H1 (cell line): ENCODE results near the gene DUSP7. TPM values are rescaled to one million over a fixed set of nuclear protein-coding genes. Genes with fewer than 3 reads are reported as not detected.

ENCODE experiments used
- CTCF ChIA-PET: fragments of 300-600 bp; sonication (Branson Sonifier 250); formaldehyde crosslinking; loops from one replicate; lab custom pipeline; 2021; ENCODE audit not compliant: partially characterized antibody; lab: Charles Lee
- POLR2A ChIA-PET: fragments of 300-600 bp; sonication (Branson Sonifier 250); formaldehyde crosslinking; loops from one replicate; lab custom pipeline; 2021; ENCODE audit warnings: inconsistent platforms; ENCODE audit not compliant: partially characterized antibody; lab: Charles Lee
- DNase-seq, 2 experiments: peaks; one replicate each; pipeline versions ENCODE4 v3.0.0 to v3.0.0-alpha.2; 2010 to 2022; ENCODE audit warnings: low spot score in 2 of 2, low read depth in 1 of 2, mixed read lengths in 1 of 2
- FAIRE-seq: peaks from 2 replicates; lab custom pipeline; 2011; peaks lifted over from hg19 to GRCh38; lab: Jason Lieb, UNC
- H2AFZ ChIP-seq: 2 replicates; pipeline ENCODE4 v1.8.1; 2012; ENCODE audit warnings: low read length, inconsistent platforms
- H2AK5ac ChIP-seq: 2 replicates; pipeline ENCODE4 v1.6.1; 2013; ENCODE audit warnings: low read depth, low read length
- H2BK120ac ChIP-seq: replicated peaks from 2 replicates; pipeline ENCODE3; 2013; ENCODE audit warnings: low read depth, low read length, inconsistent platforms
- H2BK12ac ChIP-seq: 2 replicates; pipeline ENCODE4 v1.6.1; 2013; ENCODE audit warnings: low read depth, low read length
- H2BK15ac ChIP-seq: 2 replicates; pipeline ENCODE4 v1.6.1; 2013; ENCODE audit warnings: low read length
- H2BK20ac ChIP-seq: 2 replicates; pipeline ENCODE4 v1.6.1; 2013; ENCODE audit warnings: low read length
- H2BK5ac ChIP-seq: 2 replicates; pipeline ENCODE4 v1.6.1; 2013; ENCODE audit warnings: low read depth, low read length
- H3K14ac ChIP-seq: 2 replicates; pipeline ENCODE4 v1.6.1; 2013; ENCODE audit warnings: inconsistent platforms; ENCODE audit not compliant: insufficient read length
- H3K18ac ChIP-seq: 2 replicates; pipeline ENCODE4 v1.6.1; 2013; ENCODE audit warnings: low read length; ENCODE audit errors: extremely low read depth
- H3K23ac ChIP-seq: 2 replicates; pipeline ENCODE4 v1.6.1; 2013; ENCODE audit warnings: inconsistent platforms; ENCODE audit not compliant: insufficient read length
- H3K23me2 ChIP-seq: 2 replicates; pipeline ENCODE4 v1.6.1; 2013; ENCODE audit warnings: low read depth, low read length
- H3K27ac ChIP-seq: 2 replicates; pipeline ENCODE4 v1.6.1; 2011; ENCODE audit warnings: low read depth, low read length, inconsistent platforms
- H3K27me3 ChIP-seq, 4 experiments: replicated peaks in 1 of 4; 1 replicate in 1 of 4; 2 replicates in 3 of 4; pipeline versions ENCODE4 v1.6.1 to v1.8.1; 2011 to 2013; ENCODE audit warnings: low read length in 3 of 4, mild to moderate bottlenecking in 3 of 4, inconsistent platforms in 2 of 4, mixed read lengths in 2 of 4, moderate library complexity in 1 of 4; ENCODE audit not compliant: control insufficient read depth in 3 of 4, insufficient read depth in 3 of 4; ENCODE audit errors: extremely low read depth in 1 of 4
- H3K36me3 ChIP-seq, 4 experiments: 2 replicates each; pipeline versions ENCODE4 v1.6.1 to v1.8.1; 2011 to 2013; ENCODE audit warnings: mild to moderate bottlenecking in 4 of 4, low read length in 3 of 4, moderate library complexity in 2 of 4, control low read depth in 1 of 4, inconsistent platforms in 1 of 4; ENCODE audit not compliant: insufficient read depth in 4 of 4, control insufficient read depth in 2 of 4
- H3K4ac ChIP-seq: replicated peaks from 2 replicates; pipeline ENCODE3; 2013; ENCODE audit warnings: low read length, low read depth, mixed read lengths, inconsistent platforms; ENCODE audit not compliant: insufficient read length
- H3K4me1 ChIP-seq, 4 experiments: replicated peaks in 1 of 4; 1 replicate in 1 of 4; 2 replicates in 3 of 4; pipeline versions ENCODE4 v1.6.1 to v1.8.1; 2011 to 2013; ENCODE audit warnings: low read length in 3 of 4, inconsistent platforms in 2 of 4, mixed read lengths in 1 of 4; ENCODE audit not compliant: insufficient read depth in 4 of 4, control insufficient read depth in 3 of 4
- H3K4me2 ChIP-seq, 2 experiments: 2 replicates each; pipeline versions ENCODE4 v1.6.1 to v1.8.1; 2011 to 2013; ENCODE audit warnings: low read depth in 2 of 2, low read length in 2 of 2, control low read depth in 1 of 2, inconsistent platforms in 1 of 2, mild to moderate bottlenecking in 1 of 2; ENCODE audit not compliant: insufficient read depth in 1 of 2
- H3K4me3 ChIP-seq, 4 experiments: fragments of 200-600, 300-600 bp in 1 of 4; sonication (generic), shearing (Covaris generic), sonication (Bioruptor Twin) in 1 of 4; 2 replicates each; pipeline versions ENCODE4 v1.5.1 to v1.8.1; 2011 to 2016; ENCODE audit warnings: low read length in 4 of 4, low read depth in 3 of 4, control low read depth in 2 of 4, inconsistent platforms in 2 of 4, mild to moderate bottlenecking in 2 of 4, mixed read lengths in 1 of 4, moderate library complexity in 1 of 4; ENCODE audit not compliant: insufficient read depth in 2 of 4; ENCODE audit errors: extremely low read depth in 1 of 4
- H3K56ac ChIP-seq: replicated peaks from 2 replicates; pipeline ENCODE3; 2013; ENCODE audit warnings: low read depth, mild to moderate bottlenecking, mixed read lengths, low read length, inconsistent platforms; ENCODE audit not compliant: insufficient read length
- H3K79me1 ChIP-seq: 2 replicates; pipeline ENCODE4 v1.6.1; 2013; ENCODE audit warnings: low read depth, low read length, control low read depth
- H3K79me2 ChIP-seq, 2 experiments: 2 replicates each; pipeline versions ENCODE4 v1.6.1 to v1.8.1; 2012 to 2013; ENCODE audit warnings: low read length in 2 of 2, mild to moderate bottlenecking in 2 of 2, inconsistent platforms in 1 of 2; ENCODE audit not compliant: insufficient read depth in 2 of 2, control insufficient read depth in 1 of 2
- H3K9ac ChIP-seq, 4 experiments: replicated peaks in 1 of 4; 1 replicate in 1 of 4; 2 replicates in 3 of 4; pipeline versions ENCODE4 v1.6.1 to v1.8.1; 2011 to 2013; ENCODE audit warnings: low read depth in 3 of 4, low read length in 3 of 4, control low read depth in 2 of 4, mild to moderate bottlenecking in 2 of 4, moderate library complexity in 2 of 4, inconsistent platforms in 1 of 4; ENCODE audit errors: extremely low read depth in 1 of 4
- H3K9me3 ChIP-seq, 2 experiments: 2 replicates each; pipeline versions ENCODE4 v1.6.1 to v1.8.1; 2012 to 2013; ENCODE audit warnings: mild to moderate bottlenecking in 2 of 2, moderate library complexity in 2 of 2, control low read depth in 1 of 2, inconsistent platforms in 1 of 2, low read depth in 1 of 2, low read length in 1 of 2, mixed read lengths in 1 of 2; ENCODE audit not compliant: insufficient read depth in 2 of 2
- H4K20me1 ChIP-seq, 2 experiments: replicated peaks in 1 of 2; 2 replicates each; pipeline versions ENCODE3 to v1.8.1; 2011 to 2013; ENCODE audit warnings: inconsistent platforms in 2 of 2, low read length in 2 of 2, mild to moderate bottlenecking in 1 of 2; ENCODE audit not compliant: insufficient read depth in 2 of 2, control insufficient read depth in 1 of 2
- H4K5ac ChIP-seq: 2 replicates; pipeline ENCODE4 v1.6.1; 2013; ENCODE audit warnings: low read length, low read depth, mixed read lengths, inconsistent platforms; ENCODE audit not compliant: insufficient read length
- H4K8ac ChIP-seq: 2 replicates; pipeline ENCODE4 v1.8.0; 2013; ENCODE audit warnings: mild to moderate bottlenecking, moderate library complexity, low read length, inconsistent platforms; ENCODE audit not compliant: insufficient read depth; ENCODE audit errors: extremely low read depth
- H4K91ac ChIP-seq: replicated peaks from 2 replicates; pipeline ENCODE3; 2013; ENCODE audit warnings: low read length, mixed read lengths, inconsistent platforms; ENCODE audit not compliant: insufficient read length
- ASH2L ChIP-seq: fragments of 200-600, 300-600 bp; sonication (generic); IDR thresholded peaks from one replicate; pipeline ENCODE4 v1.7.1; 2017; ENCODE audit warnings: low read length
- BRCA1 ChIP-seq: IDR thresholded peaks from 2 replicates; pipeline ENCODE4 v1.6.1; 2012; ENCODE audit warnings: low read depth, low read length, improper control_type of control experiment
- CBX5 ChIP-seq: fragments of 300-800, 300-1000 bp; sonication (generic); IDR thresholded peaks from 2 replicates; pipeline ENCODE4 v1.7.1; 2016; ENCODE audit warnings: antibody characterized with exemption, low read length, low read depth
- E2F6 ChIP-seq: IDR thresholded peaks from 2 replicates; pipeline ENCODE4 v1.6.1; 2012; ENCODE audit warnings: inconsistent platforms
- EZH2 ChIP-seq: fragments of 200-600 bp; sonication (generic); IDR thresholded peaks from 2 replicates; pipeline ENCODE4 v1.7.1; 2012; ENCODE audit warnings: low read depth, mild to moderate bottlenecking, moderate library complexity, low read length, inconsistent platforms; ENCODE audit not compliant: severe bottlenecking
- GTF2F1 ChIP-seq: IDR thresholded peaks from 2 replicates; pipeline ENCODE4 v1.6.1; 2012; ENCODE audit warnings: low read depth, low read length, improper control_type of control experiment, borderline replicate concordance
- TAF1 ChIP-seq: IDR thresholded peaks from 2 replicates; pipeline ENCODE4 v1.6.1; 2011; ENCODE audit warnings: mild to moderate bottlenecking, low read depth, low read length
- TBP ChIP-seq: IDR thresholded peaks from 2 replicates; pipeline ENCODE4 v1.6.1; 2011; ENCODE audit warnings: low read depth, low read length, improper control_type of control experiment
- TEAD4 ChIP-seq: IDR thresholded peaks from 2 replicates; pipeline ENCODE4 v1.6.1; 2012; ENCODE audit warnings: low read depth, low read length, inconsistent platforms, mixed read lengths
- WGBS, 2 experiments: shearing (Covaris generic) in 1 of 2; methylation state at CpG; one replicate each; pipeline versions ENCODE4 v1.1.6 to v1.1.7; 2013 to 2015; ENCODE audit warnings: low lambda C conversion rate in 2 of 2, mixed read lengths in 2 of 2, inconsistent platforms in 1 of 2, low coverage in 1 of 2, missing lambda C conversion rate in 1 of 2; ENCODE audit not compliant: insufficient replicate concordance in 2 of 2, insufficient coverage in 1 of 2, insufficient read length in 1 of 2; ENCODE audit errors: extremely low coverage in 1 of 2, missing lambda C conversion rate in 1 of 2; 5-methylcytosine and 5-hydroxymethylcytosine counted together
- polyA plus RNA-seq, 7 experiments: library from polyadenylated mRNA; depleted of rRNA in 3 of 7; stranded (reverse) in 5 of 7; unstranded in 2 of 7; fragments of >200 nt in 5 of 7; fragments of 200-250 nt in 2 of 7; gene quantifications; 1 replicate in 5 of 7; 2 replicates in 1 of 7; 4 replicates in 1 of 7; pipeline versions ENCODE4 v1.2.1 to v1.2.3, GENCODE V29; 2011 to 2013; ENCODE audit warnings: missing spikeins in 2 of 7, mixed read lengths in 2 of 7
- total RNA-seq: library from RNA; stranded (reverse); fragmentation: NEBNext Ultra II Directional; extraction: Animal tissue kit (Norgen Biotek cat#: 25700); gene quantifications from 2 replicates; pipeline ENCODE4 v1.2.1, GENCODE V29; 2021

DUSP7 gene
- total and polyA plus RNA-seq, 2 of the 8 experiments (the other 6 are each of a cell fraction or from before 2014, with no cell fraction given) = 19.4 to 24.9 TPM

GRCh38 chr3:52013802-52014598 lies 42.4 kb downstream of the DUSP7 start:
- Histone ChIP-seq H3K18ac (no peak overlapping the region), H3K23ac (no peak overlapping the region), H4K91ac (no peak overlapping the region), H4K5ac (no peak overlapping the region), H3K36me3 (no peaks in the 10 kb centered on the region), H2BK120ac (no peak overlapping the region), H3K79me2 (no peaks in the 10 kb centered on the region), H2AFZ (no peak overlapping the region), H2BK5ac (no peak overlapping the region), H2BK20ac (no peak overlapping the region), H3K9ac (no peak overlapping the region), H2AK5ac (no peak overlapping the region), H3K27ac (no peak overlapping the region), H4K8ac (no peak overlapping the region), H3K4me3 (no peak overlapping the region), H3K27me3 (no peaks in the 10 kb centered on the region; a peak in 1 of 7 replicates), H2BK12ac (no peak overlapping the region), H3K4me2 (no peak overlapping the region), H3K56ac (no peak overlapping the region), H3K9me3 (no peaks in the 10 kb centered on the region), H4K20me1 (peaks cover 0 to 1% of the 10 kb centered on the region in 2 experiments), H3K4me1 (no peaks in the 10 kb centered on the region; a peak in 1 of 7 replicates), H3K14ac (no peak overlapping the region), H3K79me1 (no peaks in the 10 kb centered on the region), H3K23me2 (peaks cover 5% of the 10 kb centered on the region; the same call in 1 of the 2 replicates), H3K4ac (no peak overlapping the region), H2BK15ac (no peak overlapping the region; the same call in 1 of the 2 replicates)
- FAIRE-seq (no peak), DNase-seq (no peak)
- WGBS, 2 experiments = 88% methylated on average over 6 of the region's 6 CpGs; no CpG with 5 or more reads in 1 of the 2 experiments
- TF ChIP-seq CBX5 = no peak
- no peak for TF ChIP-seq TAF1
- no peak for TF ChIP-seq ASH2L
- TF ChIP-seq GTF2F1 = no peak
- no peak for TF ChIP-seq BRCA1
- TF ChIP-seq E2F6 = no peak
- TF ChIP-seq EZH2 = no peak
- no peak for TF ChIP-seq TEAD4
- no peak for TF ChIP-seq TBP
- CTCF ChIA-PET = interaction anchor here (0.6 to 24.7 kb wide), 29 partner anchors 9 to 620 kb away, joined by 3 to 984 read pairs (median 4); partner anchors contain the start of gene DUSP7
- POLR2A ChIA-PET = interaction anchor here (1.0 to 6.3 kb wide), 7 partner anchors 8 to 42 kb away, joined by 3 to 59 read pairs (median 5); partner anchors contain the start of genes DUSP7 and RPL29
